Lower lobe of right lung (tissue), 2 donors: Measurements from ENCODE around the gene ASB16. TPM values are rescaled to one million over a fixed set of nuclear protein-coding genes. Genes with fewer than 3 reads are reported as not detected.

Source experiments
- ATAC-seq, 2 donors: fragments of 200-7000 bp; cut with Tn5 transposase; one replicate each; pipeline ENCODE4 v1.9.1; 2020 to 2022; ENCODE audit warnings: mild to moderate bottlenecking in 2 of 2, moderate library complexity in 2 of 2
- DNase-seq: peaks from one replicate; pipeline ENCODE4 v3.0.0-alpha.2; 2020
- H3K27ac ChIP-seq: fragments of 200-600 bp; one replicate; pipeline ENCODE4 v1.8.0; 2022
- H3K27me3 ChIP-seq: fragments of 200-600 bp; one replicate; pipeline ENCODE4 v1.8.0; 2022; ENCODE audit warnings: low read depth
- H3K36me3 ChIP-seq: fragments of 200-600 bp; one replicate; pipeline ENCODE4 v1.8.0; 2022; ENCODE audit warnings: mild to moderate bottlenecking
- H3K4me1 ChIP-seq: fragments of 200-600 bp; one replicate; pipeline ENCODE4 v1.8.0; 2022
- H3K4me3 ChIP-seq: fragments of 200-600 bp; one replicate; pipeline ENCODE4 v1.8.0; 2022; ENCODE audit warnings: mild to moderate bottlenecking
- H3K9me3 ChIP-seq: fragments of 200-600 bp; one replicate; pipeline ENCODE4 v1.8.0; 2022
- intact Hi-C: fragments of 100-400 bp; cut with DNase I; formaldehyde crosslinking; loops from one replicate; pipeline ENCODE4 v1.11.0; 2022
- long read RNA-seq: library from polyadenylated mRNA; unstranded; transcript quantifications from one replicate; pipeline ENCODE4 v2.0.0, GENCODE V29; 2021
- total RNA-seq: library from RNA; stranded (reverse); fragmentation: NEBNext Ultra II Directional; extraction: Animal tissue kit (Norgen Biotek cat#: 25700); gene quantifications from one replicate; pipeline ENCODE4 v1.2.1, GENCODE V29; 2021
- TF ChIP-seq, protein P1 (sequence below): fragments of 200-600 bp; IDR thresholded peaks from one replicate; pipeline ENCODE4 v1.8.0; 2022; ENCODE audit warnings: antibody characterized with exemption, mild to moderate bottlenecking
- donor health status: DM: no; HTN: yes; CAD: no; lungs with severe emphysema.

Gene ASB16, protein sequence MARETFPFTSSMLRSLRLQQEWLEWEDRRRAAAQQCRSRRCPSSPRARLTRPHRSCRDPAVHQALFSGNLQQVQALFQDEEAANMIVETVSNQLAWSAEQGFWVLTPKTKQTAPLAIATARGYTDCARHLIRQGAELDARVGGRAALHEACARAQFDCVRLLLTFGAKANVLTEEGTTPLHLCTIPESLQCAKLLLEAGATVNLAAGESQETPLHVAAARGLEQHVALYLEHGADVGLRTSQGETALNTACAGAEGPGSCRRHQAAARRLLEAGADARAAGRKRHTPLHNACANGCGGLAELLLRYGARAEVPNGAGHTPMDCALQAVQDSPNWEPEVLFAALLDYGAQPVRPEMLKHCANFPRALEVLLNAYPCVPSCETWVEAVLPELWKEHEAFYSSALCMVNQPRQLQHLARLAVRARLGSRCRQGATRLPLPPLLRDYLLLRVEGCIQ
- total RNA-seq, result not detected
- long read RNA-seq, partial matches to known transcripts, result 0 of 14 reads
- long read RNA-seq, other reads (novel, unspliced or antisense), result 14 of 14 reads

DNA sequence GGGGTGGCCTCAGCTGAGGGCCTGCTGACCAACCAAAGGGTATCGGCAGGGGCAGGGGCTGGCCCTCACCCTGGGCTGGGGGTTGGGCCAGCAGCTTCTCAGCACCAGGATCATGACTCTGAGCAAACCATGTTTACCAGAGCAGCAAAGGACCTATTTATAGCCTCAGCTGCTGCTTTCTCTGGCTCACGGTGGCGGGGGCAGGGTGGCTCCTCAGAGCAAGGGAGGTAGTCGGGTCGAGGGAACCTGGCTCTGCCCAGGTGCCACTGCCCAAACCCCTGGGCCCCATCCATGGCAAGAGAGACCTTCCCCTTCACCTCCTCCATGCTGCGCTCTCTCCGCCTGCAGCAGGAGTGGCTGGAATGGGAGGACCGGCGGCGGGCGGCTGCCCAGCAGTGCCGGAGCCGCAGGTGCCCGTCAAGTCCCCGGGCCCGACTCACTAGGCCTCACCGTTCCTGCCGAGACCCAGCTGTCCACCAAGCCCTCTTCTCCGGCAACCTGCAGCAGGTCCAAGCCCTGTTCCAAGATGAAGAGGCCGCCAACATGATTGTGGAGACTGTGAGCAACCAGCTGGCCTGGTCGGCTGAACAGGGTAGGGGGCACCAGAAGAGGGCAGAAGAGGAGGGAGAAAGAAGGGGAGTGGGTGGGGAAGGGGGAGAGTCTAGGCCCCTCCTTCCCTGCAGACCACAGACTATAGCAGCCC is at the start of gene ASB16:
TSS of gene ASB16 (plus strand) at position 206 of the 703 bp plus-strand sequence. CDS start at position 292, 86 bp downstream.
- Histone ChIP-seq H3K36me3 (no peaks in the 10 kb centered on the region), H3K4me3 (peak within 1 kb of the TSS; percentile 17), H3K4me1 (peaks cover 13% of the 10 kb centered on the region), H3K27me3 (no peaks in the 10 kb centered on the region), H3K27ac (no peak within 1 kb of the TSS), H3K9me3 (no peaks in the 10 kb centered on the region)
- DNase-seq (no peak), ATAC-seq (peak in 1 of 2 donors; percentile 5)
- TF ChIP-seq, protein P1, sequence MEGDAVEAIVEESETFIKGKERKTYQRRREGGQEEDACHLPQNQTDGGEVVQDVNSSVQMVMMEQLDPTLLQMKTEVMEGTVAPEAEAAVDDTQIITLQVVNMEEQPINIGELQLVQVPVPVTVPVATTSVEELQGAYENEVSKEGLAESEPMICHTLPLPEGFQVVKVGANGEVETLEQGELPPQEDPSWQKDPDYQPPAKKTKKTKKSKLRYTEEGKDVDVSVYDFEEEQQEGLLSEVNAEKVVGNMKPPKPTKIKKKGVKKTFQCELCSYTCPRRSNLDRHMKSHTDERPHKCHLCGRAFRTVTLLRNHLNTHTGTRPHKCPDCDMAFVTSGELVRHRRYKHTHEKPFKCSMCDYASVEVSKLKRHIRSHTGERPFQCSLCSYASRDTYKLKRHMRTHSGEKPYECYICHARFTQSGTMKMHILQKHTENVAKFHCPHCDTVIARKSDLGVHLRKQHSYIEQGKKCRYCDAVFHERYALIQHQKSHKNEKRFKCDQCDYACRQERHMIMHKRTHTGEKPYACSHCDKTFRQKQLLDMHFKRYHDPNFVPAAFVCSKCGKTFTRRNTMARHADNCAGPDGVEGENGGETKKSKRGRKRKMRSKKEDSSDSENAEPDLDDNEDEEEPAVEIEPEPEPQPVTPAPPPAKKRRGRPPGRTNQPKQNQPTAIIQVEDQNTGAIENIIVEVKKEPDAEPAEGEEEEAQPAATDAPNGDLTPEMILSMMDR, result no peak
- intact Hi-C loops, result no loop called here

DNA sequence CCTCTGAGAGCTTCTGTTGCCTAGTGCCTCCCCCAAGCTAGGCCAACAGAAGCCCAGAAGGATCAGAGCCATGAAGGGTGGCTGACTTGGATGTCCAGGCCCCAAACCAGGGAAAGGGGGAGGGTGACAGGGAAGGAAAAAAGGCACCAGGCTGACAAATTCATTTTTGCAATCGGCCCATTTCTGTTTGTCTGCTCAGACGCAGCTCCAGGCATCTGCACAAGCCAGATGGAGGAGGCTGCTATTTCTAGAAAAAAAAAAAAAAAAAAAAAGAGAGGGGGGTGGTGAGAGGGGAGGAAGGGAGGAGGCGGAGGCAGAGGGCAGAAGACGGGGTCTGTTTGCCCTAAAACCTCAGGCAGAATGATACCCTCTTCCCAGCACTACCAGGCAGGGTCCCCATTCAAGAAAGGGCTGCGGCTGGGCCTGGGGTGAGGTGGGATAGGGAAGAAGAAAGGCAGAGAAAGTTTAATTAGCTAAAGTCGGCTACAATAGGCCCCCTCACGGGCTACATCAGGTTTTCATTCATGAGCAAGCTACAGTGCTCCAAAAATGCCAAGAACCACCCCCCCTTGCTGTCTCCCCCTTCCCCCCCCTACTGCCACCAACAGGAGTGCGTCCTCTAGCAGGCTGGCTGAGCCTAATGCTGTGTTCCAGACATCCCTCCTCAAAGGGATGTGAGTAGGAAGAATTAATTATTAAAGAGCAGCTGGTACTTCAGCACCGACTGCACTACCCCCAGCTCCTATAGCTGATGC is 49.5 kb upstream of the ASB16 start:
- intact Hi-C loops, result no loop called here
- Histone ChIP-seq H3K27ac (no peak overlapping the region), H3K4me1 (peaks cover 59% of the 10 kb centered on the region), H3K4me3 (peak overlapping the region; percentile 99), H3K36me3 (peaks cover 14% of the 10 kb centered on the region), H3K9me3 (no peaks in the 10 kb centered on the region), H3K27me3 (no peaks in the 10 kb centered on the region)
- TF ChIP-seq, protein P1, result no peak
- ATAC-seq (no peak), DNase-seq (no peak)

DNA sequence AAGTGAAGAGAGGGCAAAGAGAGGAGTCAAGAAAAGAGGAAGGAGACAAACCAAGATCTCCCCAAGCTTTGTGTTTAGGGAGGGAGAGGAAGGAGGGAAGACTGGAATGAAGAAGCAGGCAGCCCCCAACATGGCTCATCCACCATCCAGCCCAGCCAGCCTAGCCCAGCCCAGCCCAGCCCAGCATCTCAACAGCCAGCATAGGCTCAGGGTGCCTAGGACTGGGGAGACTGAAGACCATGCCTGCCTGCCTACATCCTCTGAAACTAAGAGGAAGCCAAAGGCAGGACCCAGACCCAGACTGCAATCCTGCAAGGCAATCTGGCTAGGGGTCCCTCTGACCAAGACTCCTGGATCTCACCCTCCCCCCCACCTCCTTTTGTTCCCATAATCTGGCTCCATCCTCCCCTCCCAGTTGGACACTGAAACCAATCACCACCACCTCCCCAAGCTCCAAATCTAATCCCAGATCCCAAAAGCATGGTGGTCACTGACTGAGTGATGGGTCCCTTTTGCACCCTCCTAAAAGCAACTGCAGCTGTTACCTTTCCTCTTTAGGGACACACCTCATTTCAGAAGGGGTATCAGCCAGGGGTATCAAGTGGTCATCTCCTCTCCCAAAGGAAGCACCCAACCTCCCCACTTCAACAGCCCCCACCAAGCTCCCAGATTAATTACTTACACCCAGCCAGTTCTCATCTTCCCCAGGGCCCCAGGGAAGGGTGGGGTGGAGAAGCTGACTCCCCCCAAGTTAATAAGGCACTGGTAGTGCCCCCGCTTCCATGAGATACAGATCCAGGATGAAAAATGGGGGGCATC is 48.3 kb upstream of the ASB16 start:
- TF ChIP-seq, protein P1, result no peak
- Histone ChIP-seq H3K27ac (peak overlapping the region; percentile 94), H3K9me3 (no peaks in the 10 kb centered on the region), H3K4me3 (peak overlapping the region; percentile 99), H3K36me3 (peaks cover 3% of the 10 kb centered on the region), H3K4me1 (peaks cover 57% of the 10 kb centered on the region), H3K27me3 (no peaks in the 10 kb centered on the region)
- no peak for DNase-seq
- intact Hi-C loops, result no loop called here
- no peak for ATAC-seq

DNA sequence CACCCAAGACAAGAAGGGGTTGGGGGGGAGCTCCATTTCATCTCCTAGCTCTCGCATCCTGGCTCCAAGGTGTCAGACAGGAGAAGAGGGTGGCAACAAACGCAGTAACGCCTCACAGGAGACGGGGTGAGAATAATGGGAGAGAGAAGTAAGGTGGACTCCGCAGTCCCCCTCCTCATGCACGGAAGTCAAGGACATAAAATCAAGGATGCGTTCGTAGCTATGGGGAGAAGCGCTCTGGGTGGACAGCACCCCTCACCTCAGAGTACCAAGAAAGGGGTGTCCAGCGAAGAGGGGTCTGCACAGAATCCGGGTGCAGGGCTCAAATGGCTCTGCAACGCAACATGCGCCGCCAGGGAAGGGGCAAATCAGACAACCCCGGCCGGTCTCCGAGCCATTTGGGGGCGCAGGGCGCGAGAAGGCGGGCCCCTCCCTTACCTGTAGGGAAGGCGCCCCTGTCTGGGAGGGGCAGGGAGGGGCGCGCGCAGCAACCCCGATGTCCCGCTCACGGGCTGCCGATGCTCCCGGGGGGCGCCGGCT is 47.6 kb upstream of the ASB16 start:
- Histone ChIP-seq H3K27me3 (no peaks in the 10 kb centered on the region), H3K4me1 (peaks cover 52% of the 10 kb centered on the region), H3K4me3 (peak overlapping the region; percentile 99), H3K27ac (peak overlapping the region; percentile 94), H3K9me3 (no peaks in the 10 kb centered on the region), H3K36me3 (no peaks in the 10 kb centered on the region)
- peak; percentile 55 for DNase-seq
- peak in 1 of 2 donors; percentile 1 for ATAC-seq
- intact Hi-C loops, result no loop called here
- TF ChIP-seq, protein P1, result no peak
